Caco-2 (cell line): ENCODE data around the gene GFM2. TPM values are rescaled to one million over a fixed set of nuclear protein-coding genes. Genes with fewer than 3 reads are reported as not detected.

Experiments
- BruUV-seq: library from RNA; stranded (reverse); fragments of 400-500 nt; replicated peaks from 2 replicates; lab custom pipeline; 2021; lab: Mats Ljungman, UMichigan
- CTCF ChIA-PET: fragments of 300-600 bp; sonication (Branson Sonifier 250); formaldehyde crosslinking; loops from one replicate; lab custom pipeline; 2022; ENCODE audit warnings: antibody characterized with exemption; lab: Charles Lee
- POLR2A ChIA-PET: fragments of 300-600 bp; sonication (Branson Sonifier 250); formaldehyde crosslinking; loops from one replicate; lab custom pipeline; 2022; ENCODE audit warnings: antibody characterized with exemption; lab: Charles Lee
- DNase-seq, 2 experiments: peaks; one replicate each; pipeline versions ENCODE4 v3.0.0 to v3.0.0-alpha.2; 2020 to 2022
- H3K27me3 ChIP-seq: replicated peaks from 2 replicates; pipeline ENCODE4 v1.6.0; 2011; ENCODE audit warnings: low read length; ENCODE audit not compliant: control insufficient read depth, insufficient read depth
- H3K36me3 ChIP-seq: 2 replicates; pipeline ENCODE4 v1.5.1; 2011; ENCODE audit warnings: low read length; ENCODE audit not compliant: control insufficient read depth, insufficient read depth
- H3K4me1 ChIP-seq: fragments of 250-450 bp; sonication (Bioruptor Pico); 2 replicates; pipeline ENCODE4 v1.5.1; 2020; ENCODE audit warnings: mild to moderate bottlenecking
- H3K4me3 ChIP-seq: 2 replicates; pipeline ENCODE4 v1.5.1; 2011; ENCODE audit warnings: low read depth, mild to moderate bottlenecking, control low read depth, low read length
- H3K9me3 ChIP-seq: fragments of 250-450 bp; sonication (Bioruptor Pico); 2 replicates; pipeline ENCODE4 v1.5.1; 2020; ENCODE audit warnings: mild to moderate bottlenecking, moderate library complexity
- H3K27ac Mint-ChIP-seq: one replicate; pipeline ENCODE4 v1.8.0; 2022; ENCODE audit warnings: mixed read lengths; ENCODE audit not compliant: unreplicated experiment
- H3K27me3 Mint-ChIP-seq: one replicate; pipeline ENCODE4 v1.8.0; 2022; ENCODE audit warnings: mixed read lengths; ENCODE audit not compliant: insufficient read depth, unreplicated experiment
- H3K36me3 Mint-ChIP-seq: one replicate; pipeline ENCODE4 v1.8.0; 2022; ENCODE audit warnings: mild to moderate bottlenecking, mixed read lengths; ENCODE audit not compliant: insufficient read depth, unreplicated experiment
- H3K4me1 Mint-ChIP-seq: one replicate; pipeline ENCODE4 v1.8.0; 2022; ENCODE audit warnings: low read depth, mixed read lengths; ENCODE audit not compliant: unreplicated experiment
- H3K4me3 Mint-ChIP-seq: one replicate; pipeline ENCODE4 v1.8.0; 2022; ENCODE audit warnings: mild to moderate bottlenecking, moderate library complexity, mixed read lengths; ENCODE audit not compliant: unreplicated experiment
- H3K9me3 Mint-ChIP-seq: one replicate; pipeline ENCODE4 v1.8.0; 2022; ENCODE audit warnings: mixed read lengths; ENCODE audit not compliant: unreplicated experiment
- intact Hi-C: fragments of 100-400 bp; cut with micrococcal nuclease; formaldehyde crosslinking; loops from one replicate; pipeline ENCODE4 v1.10.0; 2022; ENCODE audit not compliant: unreplicated experiment
- total RNA-seq: library from RNA; stranded (reverse); gene quantifications from 2 replicates; pipeline ENCODE4 v1.2.3, GENCODE V29; 2022
- TF ChIP-seq, protein P1 (sequence below), 2 experiments: fragments of 200-600 bp in 1 of 2; IDR thresholded peaks; 1 replicate in 1 of 2; 2 replicates in 1 of 2; pipeline versions ENCODE4 v1.5.1 to v1.8.0; 2011 to 2022; ENCODE audit warnings: antibody characterized with exemption in 1 of 2, control low read depth in 1 of 2, inconsistent platforms in 1 of 2, low read depth in 1 of 2, low read length in 1 of 2, mild to moderate bottlenecking in 1 of 2, moderate library complexity in 1 of 2; ENCODE audit not compliant: insufficient read depth in 1 of 2, severe bottlenecking in 1 of 2, unreplicated experiment in 1 of 2

The GFM2 gene
- total RNA-seq, 1 experiment from 2014 or later: 43.6 TPM

DNA sequence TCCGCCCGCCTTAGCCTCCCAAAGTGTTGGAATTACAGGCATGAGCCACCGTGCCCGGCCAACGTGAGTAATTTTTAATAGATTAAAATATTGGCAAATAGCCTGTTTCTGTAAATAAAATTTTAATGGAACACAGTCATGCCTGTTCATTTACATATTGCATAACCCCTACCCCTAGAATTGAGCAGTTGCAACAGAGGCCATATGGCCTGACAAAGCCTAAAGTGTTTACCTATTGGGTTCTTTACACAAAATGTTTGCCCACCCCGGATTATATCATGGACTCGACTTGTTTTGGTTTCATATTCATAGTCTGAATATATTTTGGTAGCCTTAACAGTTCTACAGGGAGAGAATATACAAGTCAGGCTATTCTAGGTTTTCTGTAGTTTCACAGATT, 5.4 kb upstream of the GFM2 start:
- Mint-ChIP-seq H3K9me3 (no peaks in the 10 kb centered on the region), H3K27me3 (no peaks in the 10 kb centered on the region), H3K36me3 (peaks cover 88% of the 10 kb centered on the region), H3K4me3 (no peak overlapping the region), H3K27ac (no peak overlapping the region), H3K4me1 (no peaks in the 10 kb centered on the region)
- POLR2A ChIA-PET: no interaction called here
- H3K9me3 ChIP-seq: no peaks in the 10 kb centered on the region
- no peaks in the 10 kb centered on the region for H3K36me3 ChIP-seq
- CTCF ChIA-PET: no interaction called here
- no TSS peak for BruUV-seq
- no peak for DNase-seq
- no peak overlapping the region for H3K4me3 ChIP-seq
- no peaks in the 10 kb centered on the region for H3K4me1 ChIP-seq
- intact Hi-C loops: no loop called here
- TF ChIP-seq, protein P1, sequence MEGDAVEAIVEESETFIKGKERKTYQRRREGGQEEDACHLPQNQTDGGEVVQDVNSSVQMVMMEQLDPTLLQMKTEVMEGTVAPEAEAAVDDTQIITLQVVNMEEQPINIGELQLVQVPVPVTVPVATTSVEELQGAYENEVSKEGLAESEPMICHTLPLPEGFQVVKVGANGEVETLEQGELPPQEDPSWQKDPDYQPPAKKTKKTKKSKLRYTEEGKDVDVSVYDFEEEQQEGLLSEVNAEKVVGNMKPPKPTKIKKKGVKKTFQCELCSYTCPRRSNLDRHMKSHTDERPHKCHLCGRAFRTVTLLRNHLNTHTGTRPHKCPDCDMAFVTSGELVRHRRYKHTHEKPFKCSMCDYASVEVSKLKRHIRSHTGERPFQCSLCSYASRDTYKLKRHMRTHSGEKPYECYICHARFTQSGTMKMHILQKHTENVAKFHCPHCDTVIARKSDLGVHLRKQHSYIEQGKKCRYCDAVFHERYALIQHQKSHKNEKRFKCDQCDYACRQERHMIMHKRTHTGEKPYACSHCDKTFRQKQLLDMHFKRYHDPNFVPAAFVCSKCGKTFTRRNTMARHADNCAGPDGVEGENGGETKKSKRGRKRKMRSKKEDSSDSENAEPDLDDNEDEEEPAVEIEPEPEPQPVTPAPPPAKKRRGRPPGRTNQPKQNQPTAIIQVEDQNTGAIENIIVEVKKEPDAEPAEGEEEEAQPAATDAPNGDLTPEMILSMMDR (IDR thresholded peaks at IDR 0.05; ENCODE audit: insufficient read depth in 1 of 2, low read depth in 1 of 2, low read length in 1 of 2, severe bottlenecking in 1 of 2, unreplicated experiment in 1 of 2): no peak
- H3K27me3 ChIP-seq: no peaks in the 10 kb centered on the region

DNA sequence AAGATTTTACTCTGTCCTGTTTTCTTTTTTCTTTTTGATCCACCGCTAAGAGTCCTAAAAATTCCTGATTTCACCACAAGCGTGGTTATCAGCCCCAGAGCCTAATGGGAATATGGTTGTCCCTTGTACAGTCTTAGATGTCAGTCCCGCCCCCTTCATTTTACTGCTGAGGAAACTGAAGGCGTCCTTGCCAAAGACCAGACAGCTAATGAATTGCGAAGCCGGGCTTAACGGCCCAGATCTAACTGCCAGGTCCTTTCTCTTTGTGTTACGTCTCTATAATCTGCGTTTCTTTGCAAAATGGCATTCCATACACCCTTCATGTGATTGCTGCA, 629 bp upstream of the GFM2 start:
- peaks cover 61% of the 10 kb centered on the region for H3K36me3 Mint-ChIP-seq
- Histone ChIP-seq H3K27me3 (no peaks in the 10 kb centered on the region), H3K4me1 (peaks cover 25% of the 10 kb centered on the region), H3K4me3 (peak overlapping the region; percentile 75), H3K9me3 (no peaks in the 10 kb centered on the region), H3K36me3 (no peaks in the 10 kb centered on the region; the same call in 1 of the 2 replicates)
- intact Hi-C loops: loop anchor here (1.0 kb wide), 2 partner anchors 97 to 136 kb away; no protein-coding TSS in a partner anchor
- H3K27me3 Mint-ChIP-seq: no peaks in the 10 kb centered on the region
- CTCF ChIA-PET: no interaction called here
- TSS peak; percentile 75 for BruUV-seq
- peak; percentile 53 to 54 for DNase-seq
- TF ChIP-seq, protein P1 (IDR thresholded peaks at IDR 0.05; ENCODE audit: insufficient read depth in 1 of 2, low read depth in 1 of 2, low read length in 1 of 2, severe bottlenecking in 1 of 2, unreplicated experiment in 1 of 2): no peak
- peak overlapping the region; percentile 86 for H3K4me3 Mint-ChIP-seq
- H3K4me1 Mint-ChIP-seq: peaks cover 9% of the 10 kb centered on the region
- POLR2A ChIA-PET: no interaction called here
- H3K27ac Mint-ChIP-seq: peak overlapping the region; percentile 97
- no peaks in the 10 kb centered on the region for H3K9me3 Mint-ChIP-seq

DNA sequence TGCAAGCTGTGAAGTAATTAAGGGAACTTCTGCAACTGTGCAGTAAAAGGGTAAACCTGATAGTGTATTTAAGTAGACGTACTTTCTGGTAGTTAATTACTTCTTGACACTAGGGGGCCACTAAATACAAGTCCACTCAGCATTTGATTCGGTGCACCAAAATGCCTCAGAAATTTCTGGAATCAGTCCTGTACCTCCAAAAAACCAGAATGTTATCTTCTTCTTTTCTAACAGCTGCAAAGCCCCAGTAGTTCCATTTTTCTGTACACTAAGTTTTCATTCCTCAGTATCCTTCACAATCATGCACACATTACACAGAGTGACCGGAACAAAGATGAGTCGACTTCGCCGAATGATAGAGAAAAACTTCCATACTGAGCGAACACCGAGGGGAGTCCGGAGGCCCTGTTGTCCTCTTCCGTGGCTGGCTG, 484 bp downstream of the GFM2 start:
- BruUV-seq: TSS peak; percentile 62
- Histone ChIP-seq H3K4me3 (peak overlapping the region; percentile 75), H3K9me3 (no peaks in the 10 kb centered on the region), H3K27me3 (no peaks in the 10 kb centered on the region), H3K36me3 (no peaks in the 10 kb centered on the region; the same call in 1 of the 2 replicates), H3K4me1 (peaks cover 36% of the 10 kb centered on the region)
- ChIA-PET CTCF (no interaction called here), POLR2A (interaction anchor here (0.7 kb wide), 1 partner anchor 8 kb away, joined by 3 read pairs; no protein-coding TSS in a partner anchor)
- peaks cover 57% of the 10 kb centered on the region for H3K36me3 Mint-ChIP-seq
- H3K9me3 Mint-ChIP-seq: no peaks in the 10 kb centered on the region
- DNase-seq: peak in 1 of 2 experiments; percentile 36
- peaks cover 18% of the 10 kb centered on the region for H3K4me1 Mint-ChIP-seq
- H3K4me3 Mint-ChIP-seq: peak overlapping the region; percentile 86
- peak overlapping the region; percentile 97 for H3K27ac Mint-ChIP-seq
- intact Hi-C loops: loop anchor here (1.0 kb wide), 1 partner anchor 499 kb away; no protein-coding TSS in a partner anchor
- TF ChIP-seq, protein P1 (IDR thresholded peaks at IDR 0.05; ENCODE audit: insufficient read depth in 1 of 2, low read depth in 1 of 2, low read length in 1 of 2, severe bottlenecking in 1 of 2, unreplicated experiment in 1 of 2): peak; percentile 44 to 57
- no peaks in the 10 kb centered on the region for H3K27me3 Mint-ChIP-seq
